Hepatocyte (in vitro differentiated cells): ENCODE data around the gene GPN1.

Experiments
- EZH2 ChIP-seq: fragments of 200-600 bp; sonication (generic); IDR thresholded peaks from 2 replicates; pipeline ENCODE4 v1.6.1; 2016; ENCODE audit warnings: antibody characterized with exemption, mild to moderate bottlenecking, borderline replicate concordance
- EZH2phosphoT487 ChIP-seq: fragments of 200-600 bp; sonication (generic); IDR thresholded peaks from one replicate; pipeline ENCODE4 v1.6.1; 2018; ENCODE audit warnings: antibody characterized with exemption, mild to moderate bottlenecking, low read depth, moderate library complexity; ENCODE audit not compliant: unreplicated experiment, severe bottlenecking
- TF ChIP-seq, protein P1 (sequence below): fragments of 200-600 bp; sonication (generic); IDR thresholded peaks from 2 replicates; pipeline ENCODE4 v1.5.1; 2016; ENCODE audit warnings: antibody characterized with exemption, mild to moderate bottlenecking; ENCODE audit not compliant: poor library complexity

GRCh38 chr2:27685577-27685976, 56.7 kb downstream of the GPN1 start:
- TF ChIP-seq, protein P1, sequence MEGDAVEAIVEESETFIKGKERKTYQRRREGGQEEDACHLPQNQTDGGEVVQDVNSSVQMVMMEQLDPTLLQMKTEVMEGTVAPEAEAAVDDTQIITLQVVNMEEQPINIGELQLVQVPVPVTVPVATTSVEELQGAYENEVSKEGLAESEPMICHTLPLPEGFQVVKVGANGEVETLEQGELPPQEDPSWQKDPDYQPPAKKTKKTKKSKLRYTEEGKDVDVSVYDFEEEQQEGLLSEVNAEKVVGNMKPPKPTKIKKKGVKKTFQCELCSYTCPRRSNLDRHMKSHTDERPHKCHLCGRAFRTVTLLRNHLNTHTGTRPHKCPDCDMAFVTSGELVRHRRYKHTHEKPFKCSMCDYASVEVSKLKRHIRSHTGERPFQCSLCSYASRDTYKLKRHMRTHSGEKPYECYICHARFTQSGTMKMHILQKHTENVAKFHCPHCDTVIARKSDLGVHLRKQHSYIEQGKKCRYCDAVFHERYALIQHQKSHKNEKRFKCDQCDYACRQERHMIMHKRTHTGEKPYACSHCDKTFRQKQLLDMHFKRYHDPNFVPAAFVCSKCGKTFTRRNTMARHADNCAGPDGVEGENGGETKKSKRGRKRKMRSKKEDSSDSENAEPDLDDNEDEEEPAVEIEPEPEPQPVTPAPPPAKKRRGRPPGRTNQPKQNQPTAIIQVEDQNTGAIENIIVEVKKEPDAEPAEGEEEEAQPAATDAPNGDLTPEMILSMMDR, result no peak
- TF ChIP-seq EZH2 (no peak), EZH2phosphoT487 (no peak)
